Activated CD4-positive, alpha-beta T cell treated with anti-CD3 and anti-CD28 coated beads for 1 hour (primary cell): ENCODE results near the gene AKR1C4.
"Not testable (repeated sequence)": the region's sequence is repeated elsewhere in the genome, so short reads cannot be mapped to it uniquely, and the experiment has no call there.

Source experiments
- DNase-seq: peaks from one replicate; pipeline ENCODE4 v3.0.0-alpha.2; 2020

Gene AKR1C4

DNA sequence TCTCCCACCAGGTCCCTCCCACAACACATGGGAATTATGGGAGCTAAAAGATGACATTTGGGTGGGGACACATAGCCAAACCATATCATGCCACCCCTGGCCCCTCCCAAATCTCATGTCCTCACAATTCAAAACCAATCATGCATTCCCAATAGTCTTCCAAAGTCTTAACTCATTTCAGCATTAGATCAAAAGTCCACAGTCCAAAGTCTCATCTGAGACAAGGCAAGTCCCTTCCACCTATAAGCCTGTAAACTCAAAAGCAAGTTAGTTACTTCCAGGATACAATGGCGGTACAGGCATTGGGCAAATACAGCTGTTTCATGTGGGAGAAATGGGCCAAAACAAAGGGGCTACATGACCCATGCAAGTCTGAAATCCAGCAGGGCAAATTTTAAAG lies 13.1 kb downstream of the AKR1C4 start:
- DNase-seq = not testable (repeated sequence)

DNA sequence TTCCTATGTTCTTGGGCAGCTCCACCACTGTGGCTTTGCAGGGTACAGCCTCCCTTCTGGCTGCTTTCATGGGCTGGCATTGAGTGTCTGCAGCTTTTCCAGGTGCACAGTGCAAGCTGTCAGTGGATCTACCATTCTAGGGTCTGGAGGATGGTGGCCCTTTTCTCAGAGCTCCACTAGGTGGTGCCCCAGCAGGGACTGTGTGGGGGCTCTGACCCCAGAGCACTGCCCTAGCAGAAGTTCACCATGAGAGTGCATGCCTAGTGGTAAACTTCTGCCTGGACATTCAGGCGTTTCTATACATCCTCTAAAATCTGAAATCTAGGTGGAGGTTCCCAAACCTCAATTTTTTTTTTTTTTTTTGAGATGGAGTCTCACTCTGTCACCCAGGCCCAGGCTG lies 13.6 kb downstream of the AKR1C4 start:
- DNase-seq = not testable (repeated sequence)

DNA sequence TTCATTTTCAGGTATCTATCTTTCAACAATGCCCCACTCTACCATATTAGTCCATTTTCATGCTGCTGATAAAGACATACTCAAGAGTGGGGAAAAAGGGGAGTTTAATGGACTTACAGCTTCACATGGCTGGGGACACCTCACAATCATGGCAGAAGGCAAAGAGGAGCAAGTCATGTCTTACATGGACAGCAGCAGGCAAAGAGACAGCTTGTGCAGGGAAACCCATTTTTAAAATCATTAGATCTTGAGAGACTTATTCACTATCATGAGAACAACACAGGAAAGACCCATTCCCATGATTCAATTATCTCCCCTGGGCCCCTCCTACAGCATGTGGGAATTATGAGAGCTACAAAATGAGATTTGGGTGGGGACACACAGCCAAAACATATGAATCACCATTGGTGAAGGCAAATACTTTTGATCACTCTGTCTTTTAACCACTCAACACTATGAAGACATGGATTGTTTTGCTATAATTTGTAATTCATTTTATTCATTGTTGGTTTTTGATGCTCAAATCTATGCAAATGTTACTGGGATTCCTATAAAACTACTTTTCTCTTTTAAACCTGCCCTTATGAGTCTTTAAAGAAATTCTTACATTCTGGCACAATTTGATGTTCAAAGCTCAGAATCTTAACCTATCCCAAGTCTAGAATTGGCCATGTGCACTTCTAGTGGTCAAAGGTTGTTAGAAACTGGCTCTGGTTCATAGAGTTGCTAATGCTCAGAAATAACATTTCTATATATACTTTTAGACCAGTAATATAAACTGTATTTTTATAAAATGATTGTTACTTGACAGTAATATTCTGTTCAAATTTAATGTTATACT lies 15.3 kb downstream of the AKR1C4 start:
- DNase-seq = no peak

DNA sequence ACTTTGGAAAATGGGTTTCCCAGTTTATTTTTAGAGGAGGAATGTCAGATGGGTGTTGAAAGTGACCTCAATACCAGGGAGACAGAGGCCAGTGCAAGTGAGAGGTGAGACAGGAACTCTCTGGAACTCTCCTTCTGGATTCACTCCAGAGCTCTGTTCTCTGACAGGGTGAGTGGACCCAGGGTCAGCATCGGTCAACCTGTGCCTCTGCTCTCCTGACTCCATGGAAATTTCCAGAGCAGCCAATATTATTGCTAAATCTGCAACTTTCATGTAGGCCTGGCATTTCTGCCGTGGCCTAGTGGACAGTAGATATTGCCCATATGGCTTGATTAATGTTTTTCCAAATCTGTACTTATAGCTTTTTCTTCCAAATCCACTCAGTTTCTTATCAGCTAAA lies 20.2 kb downstream of the AKR1C4 start:
- no peak for DNase-seq

DNA sequence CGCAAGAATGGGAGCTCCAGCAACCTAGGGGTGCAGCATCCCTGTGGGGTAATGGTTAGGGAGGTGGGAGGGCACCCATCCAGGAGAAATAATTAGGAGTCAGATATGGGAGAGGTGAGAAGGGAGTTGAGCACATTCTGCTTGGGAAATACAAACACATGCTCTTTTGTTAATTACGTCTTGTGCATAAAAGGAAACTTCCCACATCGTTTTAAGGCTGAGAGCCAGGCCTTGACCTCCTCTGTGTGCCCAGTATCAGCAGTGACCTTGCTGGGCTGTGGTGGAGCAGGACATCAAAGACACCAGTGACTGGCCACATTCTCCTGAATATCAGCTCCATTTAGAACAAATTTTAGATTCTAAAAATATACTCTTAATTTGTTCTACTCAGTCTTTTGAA lies 22.6 kb downstream of the AKR1C4 start:
- no peak for DNase-seq

DNA sequence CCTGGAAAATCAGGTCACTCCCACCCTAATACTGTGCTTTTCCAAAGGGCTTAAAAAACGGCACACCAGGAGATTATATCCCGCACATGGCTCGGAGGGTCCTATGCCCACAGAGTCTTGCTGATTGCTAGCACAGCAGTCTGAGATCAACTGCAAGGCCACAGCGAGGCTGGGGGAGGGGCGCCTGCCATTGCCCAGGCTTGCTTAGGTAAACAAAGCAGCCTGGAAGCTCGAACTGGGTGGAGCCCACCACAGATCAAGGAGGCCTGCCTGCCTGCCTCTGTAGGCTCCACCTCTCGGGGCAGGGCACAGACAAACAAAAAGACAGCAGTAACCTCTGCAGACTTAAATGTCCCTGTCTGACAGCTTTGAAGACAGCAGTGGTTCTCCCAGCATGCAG lies 26.3 kb downstream of the AKR1C4 start:
- not testable (repeated sequence) for DNase-seq

DNA sequence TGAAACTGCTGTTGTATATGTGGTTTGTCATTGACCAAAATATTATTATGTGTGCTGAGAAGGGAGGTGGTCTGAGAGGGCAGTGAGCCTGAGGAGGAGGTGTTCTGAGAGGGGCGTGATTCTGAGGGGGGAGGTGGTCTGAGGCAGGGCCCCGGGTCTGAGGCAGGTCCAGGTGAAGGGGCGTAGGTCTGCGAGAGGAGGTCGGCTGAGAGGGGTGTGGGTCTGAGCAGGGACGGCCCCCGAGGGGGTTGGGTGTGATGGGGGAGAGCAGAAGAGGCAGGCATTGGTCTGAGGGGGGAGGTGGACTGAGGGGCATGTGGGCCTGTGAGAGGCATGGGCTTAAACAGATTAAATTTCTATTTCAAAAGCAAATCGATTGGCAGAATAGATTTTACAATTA lies 32.4 kb downstream of the AKR1C4 start:
- no peak for DNase-seq

DNA sequence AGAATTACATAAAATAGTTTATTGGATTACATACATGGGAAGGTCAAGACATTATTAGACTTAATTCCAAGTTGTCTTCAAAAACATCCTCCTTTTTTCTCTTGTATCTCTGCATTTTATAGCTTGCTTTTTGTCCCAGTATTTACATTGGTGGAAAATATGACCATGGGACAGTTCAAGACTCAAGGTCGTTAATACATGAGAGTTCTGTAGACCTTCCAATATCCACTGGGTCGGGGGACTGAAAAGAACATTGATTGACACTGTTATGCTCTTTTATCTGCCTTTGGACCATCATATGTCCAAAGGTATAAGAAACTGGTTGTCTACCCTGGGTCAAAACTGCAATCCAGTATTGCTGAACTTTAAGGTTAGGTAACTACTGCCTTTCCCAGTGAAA lies 36.7 kb downstream of the AKR1C4 start:
- DNase-seq = no peak

DNA sequence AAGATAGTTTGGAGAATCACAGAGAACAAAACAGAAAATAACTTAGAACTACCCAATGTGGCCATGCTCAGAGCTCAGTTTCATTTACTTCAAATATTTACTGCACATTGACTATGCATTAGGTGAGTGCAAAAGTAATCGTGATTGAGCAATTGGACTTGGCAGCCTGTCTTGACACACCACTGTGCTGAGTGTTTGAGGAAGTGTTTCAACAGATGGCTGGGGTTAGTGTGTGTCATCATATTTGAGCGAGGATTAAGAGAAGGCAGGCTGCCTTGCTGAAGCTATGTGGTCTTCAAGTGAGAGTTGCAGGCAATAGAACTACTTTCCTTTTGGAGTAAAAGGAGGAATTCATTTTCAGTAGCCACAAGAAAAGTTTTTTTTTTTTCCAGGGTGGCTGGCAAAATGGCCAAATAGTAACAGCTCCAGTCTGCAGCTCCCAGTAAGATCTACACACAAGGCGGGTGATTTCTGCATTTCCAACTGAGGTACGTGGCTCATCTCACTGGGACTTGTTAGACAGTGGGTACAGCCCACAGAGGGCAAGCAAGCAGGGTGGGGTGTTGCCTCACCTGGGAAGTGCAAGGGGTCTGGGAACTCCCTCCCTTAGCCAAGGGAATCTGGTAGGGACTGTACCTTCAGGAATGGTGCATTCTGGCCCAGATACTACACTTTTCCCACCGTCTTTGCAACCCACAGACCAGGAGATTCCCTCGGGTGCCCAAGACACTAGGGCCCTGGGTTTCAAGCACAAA lies 37.6 kb downstream of the AKR1C4 start:
- no peak for DNase-seq

DNA sequence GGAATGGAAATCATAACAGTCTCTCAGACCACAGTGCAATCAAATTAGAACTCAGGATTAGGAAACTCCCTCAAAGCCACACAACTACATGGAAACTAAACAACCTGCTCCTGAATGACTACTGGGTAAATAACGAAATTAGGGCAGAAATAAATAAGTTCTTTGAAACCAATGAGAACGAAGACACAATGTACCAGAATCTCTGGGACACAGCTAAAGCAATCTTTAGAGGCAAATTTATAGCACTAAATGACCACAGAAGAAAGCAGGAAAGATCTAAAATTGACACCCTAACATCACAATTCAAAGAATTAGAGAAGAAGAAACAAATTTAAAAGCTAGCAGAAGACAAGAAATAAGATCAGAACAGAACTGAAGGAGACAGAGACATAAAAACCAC lies 40.9 kb downstream of the AKR1C4 start:
- not testable (repeated sequence) for DNase-seq

DNA sequence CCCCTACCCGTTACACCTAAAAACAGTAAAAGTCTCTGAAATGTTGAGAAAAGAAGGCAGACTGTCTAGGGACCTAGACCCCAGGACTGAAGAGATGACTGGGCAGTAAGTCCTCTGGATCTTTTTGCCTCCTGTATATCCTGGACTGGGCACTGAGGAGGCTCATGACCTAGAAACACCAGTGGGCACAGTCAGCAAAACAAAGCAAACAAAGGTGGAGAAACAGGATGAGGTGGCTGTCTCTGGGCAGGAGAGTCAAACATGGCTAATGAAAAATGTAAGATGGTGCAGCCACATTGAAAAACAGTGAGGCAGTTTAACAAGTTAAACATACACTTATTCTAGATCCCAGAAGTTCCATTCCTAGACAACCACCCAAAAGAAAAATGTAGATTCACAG lies 45.9 kb downstream of the AKR1C4 start:
- DNase-seq = no peak

DNA sequence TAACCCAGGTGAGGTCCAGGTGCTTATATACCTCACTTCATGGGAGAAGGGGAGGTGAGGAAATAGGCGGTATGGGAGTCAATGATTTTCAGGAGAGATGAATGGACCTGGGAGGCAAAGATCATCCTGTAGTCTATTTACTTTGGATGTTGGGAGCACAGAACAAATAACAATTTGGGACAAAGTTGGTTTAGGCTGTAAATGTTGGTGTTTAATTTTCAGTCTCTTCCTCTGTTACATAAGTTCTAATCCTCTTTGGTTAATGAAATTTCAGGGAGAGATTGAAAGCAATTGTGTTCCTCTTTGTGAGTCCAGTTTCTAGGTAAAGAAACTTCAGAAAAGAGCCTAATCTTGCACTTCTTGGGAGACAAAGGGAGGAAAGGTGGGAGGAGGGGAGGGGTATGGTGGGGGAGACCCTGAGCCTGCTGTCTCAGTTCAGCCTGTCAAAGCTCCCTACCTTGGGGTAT lies 46.9 kb downstream of the AKR1C4 start:
- no peak for DNase-seq

DNA sequence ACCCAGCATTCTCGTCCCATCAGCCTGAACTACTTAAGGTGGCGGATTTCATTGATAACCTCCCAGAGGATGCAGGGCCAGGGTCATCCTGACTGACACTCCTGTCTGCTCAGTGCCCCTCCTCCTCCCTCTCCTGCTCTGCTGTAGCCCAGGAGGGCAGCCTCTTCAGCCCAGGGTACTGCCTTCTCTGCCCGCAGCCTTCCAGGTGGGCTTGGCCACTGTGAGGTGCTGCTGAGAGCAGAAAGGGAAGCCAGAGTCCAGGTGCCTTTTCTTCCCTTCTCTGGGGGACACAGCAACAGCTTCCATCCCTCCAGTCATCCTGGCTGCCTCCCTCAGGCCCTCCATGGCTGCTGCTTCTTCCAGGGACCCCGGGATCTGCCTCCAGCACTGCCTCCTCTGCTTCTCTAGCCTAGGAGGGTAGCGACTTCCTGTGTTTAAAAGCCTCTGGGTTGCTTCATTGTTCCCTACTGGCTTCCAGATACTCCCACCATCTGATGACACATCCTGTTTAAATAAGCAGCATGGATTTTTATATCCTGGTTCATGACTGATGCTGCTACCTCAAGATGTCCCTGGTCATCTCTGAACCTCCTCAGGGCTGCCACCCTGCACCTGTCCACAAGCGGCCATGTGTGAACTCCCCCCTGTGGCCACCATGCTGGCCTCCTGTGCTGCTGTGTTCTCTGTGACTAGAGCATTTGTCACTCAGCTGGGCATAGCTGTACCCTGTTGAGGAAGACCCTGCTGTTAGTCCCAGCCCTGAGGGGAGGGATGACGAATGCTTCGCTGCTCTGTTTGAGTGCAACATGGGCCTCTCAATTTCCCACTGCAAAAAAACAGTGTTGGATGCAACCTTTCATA lies 55.8 kb downstream of the AKR1C4 start:
- no peak for DNase-seq

DNA sequence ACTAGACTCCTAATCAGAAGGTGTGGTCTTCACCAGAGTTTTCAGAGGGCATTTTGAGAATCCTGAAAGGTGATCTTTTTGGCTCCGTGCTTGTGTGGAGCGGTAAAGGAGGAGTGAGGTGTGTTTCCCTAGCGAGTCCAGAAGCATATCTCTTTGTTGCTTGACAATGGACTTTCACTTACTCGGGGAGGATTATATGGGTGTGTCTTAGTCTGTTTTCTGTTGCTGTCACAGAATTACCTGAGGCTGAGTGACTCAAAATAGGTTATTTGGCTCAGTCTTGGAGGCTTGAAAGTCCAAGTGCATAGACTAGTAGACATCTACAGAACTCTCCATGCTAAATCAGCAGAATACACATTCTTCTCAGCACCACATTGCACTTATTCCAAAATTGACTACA lies 57.9 kb downstream of the AKR1C4 start:
- no peak for DNase-seq

DNA sequence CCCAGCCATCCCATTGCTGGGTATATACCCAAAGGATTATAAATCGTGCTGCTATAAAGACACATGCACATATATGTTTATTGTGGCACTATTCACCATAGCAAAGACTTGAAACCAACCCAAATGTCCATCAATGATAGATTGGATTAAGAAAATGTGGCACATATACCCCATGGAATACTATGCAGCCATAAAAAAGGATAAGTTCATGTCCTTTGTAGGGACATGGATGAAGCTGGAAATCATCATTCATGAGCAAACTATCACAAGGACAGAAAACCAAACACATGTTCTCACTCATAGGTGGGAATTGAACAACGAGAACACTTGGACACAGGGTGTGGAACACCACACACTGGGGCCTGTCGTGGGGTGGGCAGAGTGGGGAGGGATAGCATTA lies 61.1 kb downstream of the AKR1C4 start:
- DNase-seq = not testable (repeated sequence)

DNA sequence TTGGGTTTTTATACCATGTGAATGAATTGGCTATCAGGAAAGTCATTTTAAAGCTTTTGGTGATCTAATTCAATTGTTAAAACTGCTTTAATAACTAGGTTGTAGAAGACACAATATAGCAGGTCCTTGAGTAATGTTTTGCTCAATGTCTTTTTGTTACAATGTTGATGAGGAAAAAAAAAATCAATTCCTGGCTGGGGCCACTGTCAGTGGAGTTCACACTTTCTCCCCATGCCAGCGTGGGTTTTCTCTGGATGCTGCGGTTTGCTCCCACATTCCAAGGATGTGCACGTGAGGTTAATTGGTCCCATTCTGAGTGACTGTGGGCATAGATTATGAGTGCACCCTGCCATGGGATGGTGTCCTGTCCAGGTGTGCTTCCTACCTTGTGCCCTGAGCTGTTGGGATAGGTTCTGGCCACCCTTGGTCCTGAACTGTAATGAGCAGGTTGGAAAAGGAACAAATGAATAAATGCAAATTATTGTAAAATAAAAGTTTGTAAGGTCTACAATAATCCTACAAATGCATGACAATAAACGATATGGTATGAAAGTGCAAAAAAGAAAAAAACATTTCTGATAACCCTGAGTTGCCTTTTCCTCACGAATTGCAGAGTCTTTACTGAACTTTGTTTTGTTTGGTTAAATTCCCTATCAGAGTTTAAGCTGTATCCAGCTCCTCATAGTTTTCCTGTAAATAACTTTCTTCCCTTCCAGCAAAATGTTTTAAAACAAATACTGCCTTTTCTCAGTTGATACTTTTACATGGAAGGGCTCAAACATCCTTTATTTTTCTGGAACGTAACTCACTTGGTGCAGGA lies 62.7 kb downstream of the AKR1C4 start:
- DNase-seq = no peak

DNA sequence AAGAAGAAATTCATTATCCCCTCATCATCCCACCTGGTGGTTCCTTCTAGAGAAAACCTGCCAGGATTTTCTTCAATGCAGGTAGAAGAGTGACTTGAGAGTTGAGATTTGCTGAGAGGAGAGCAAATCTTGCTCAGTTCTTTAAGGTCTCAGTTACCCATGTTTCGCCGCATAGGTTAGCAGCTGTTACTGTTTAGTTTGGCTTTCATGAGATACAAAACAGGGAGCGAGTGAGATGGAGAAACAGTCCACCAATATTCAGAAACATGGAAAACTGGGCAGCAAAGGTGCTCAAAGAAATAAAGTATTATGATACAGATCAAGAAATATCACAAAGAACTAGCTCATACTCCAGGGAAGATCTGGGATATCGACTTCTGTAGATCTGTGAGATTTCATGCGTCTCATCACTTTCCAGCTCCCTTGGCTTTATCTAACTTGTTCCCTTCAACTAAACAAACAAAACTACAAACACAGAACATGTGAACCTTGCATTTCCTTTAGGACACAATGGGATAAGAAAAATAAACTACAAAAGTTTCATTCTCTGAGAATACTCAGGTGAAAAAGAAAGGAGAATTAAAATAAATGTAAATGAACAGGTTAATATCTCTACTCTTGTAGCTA lies 63.4 kb downstream of the AKR1C4 start:
- no peak for DNase-seq

DNA sequence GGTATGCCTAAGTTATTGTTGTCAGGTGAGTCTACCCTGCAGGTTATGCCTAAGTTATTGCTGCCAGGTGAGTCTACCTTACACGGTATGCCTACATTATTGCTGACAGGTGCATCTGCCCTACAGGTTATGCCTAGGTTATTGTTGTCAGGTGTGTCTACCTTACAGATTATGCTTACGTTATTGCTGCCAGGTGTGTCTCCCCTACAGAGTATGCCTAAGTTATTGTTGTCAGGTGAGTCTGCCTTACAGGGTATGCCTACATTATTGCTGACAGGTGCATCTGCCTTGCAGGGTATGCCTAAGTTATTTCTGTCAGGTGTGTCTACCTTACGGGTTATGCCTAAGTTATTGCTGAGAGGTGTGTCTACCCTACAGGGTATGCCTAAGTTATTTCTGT lies 64.2 kb downstream of the AKR1C4 start:
- no peak for DNase-seq

DNA sequence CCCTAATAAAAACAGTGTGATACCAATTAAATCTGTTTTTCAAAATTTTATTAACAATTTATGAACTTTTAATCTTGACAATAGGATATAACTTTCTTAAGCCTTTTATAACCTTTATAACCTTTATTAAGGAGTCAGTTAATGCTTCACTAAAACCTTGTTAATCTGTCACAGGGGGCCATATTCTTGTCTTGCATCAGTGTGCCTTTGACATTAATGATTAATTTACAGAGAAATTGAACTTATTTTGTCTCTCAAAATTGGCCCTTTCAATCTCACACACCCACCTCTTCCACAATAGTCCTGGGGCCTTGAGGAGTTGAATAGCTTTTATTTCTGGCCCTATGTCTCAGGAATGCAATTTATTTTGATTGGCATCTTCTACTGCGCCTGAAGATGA lies 68.5 kb downstream of the AKR1C4 start:
- no peak for DNase-seq

DNA sequence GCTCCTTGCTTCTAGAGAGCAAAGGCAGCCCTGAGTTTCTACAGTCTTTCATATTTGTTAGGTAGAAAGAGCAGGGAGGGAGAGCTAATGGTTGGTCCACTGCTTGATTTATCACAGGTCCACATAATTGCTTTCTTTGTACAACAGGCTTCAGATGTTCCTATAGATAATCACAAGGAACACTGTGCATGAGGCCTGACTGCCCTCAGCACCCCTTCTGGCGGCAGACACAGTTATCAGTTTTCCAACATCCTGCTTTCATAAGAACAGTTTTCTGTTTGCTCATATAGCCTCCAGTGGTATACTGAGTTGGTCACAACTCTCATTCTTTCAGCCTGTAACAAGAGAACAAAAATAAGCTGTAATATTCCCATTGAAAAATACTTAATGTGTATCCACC lies 69.7 kb downstream of the AKR1C4 start:
- DNase-seq = no peak

DNA sequence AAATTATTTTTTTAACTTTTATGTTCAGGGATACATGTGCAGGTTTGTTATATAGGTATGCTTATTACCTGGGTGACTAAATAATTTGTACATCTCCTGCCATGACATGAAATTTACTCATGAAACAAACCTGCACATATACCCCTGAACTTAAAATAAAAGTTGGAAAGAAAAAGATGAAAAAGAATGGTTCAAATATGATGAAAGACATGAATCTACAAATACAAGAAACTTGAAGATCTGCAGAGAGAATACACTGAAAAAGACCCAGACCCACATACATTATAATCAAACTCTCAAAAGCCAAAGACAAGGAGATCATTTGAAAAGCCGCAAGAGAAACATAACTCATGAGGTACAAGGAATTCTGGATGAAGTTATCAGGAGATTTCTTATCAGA lies 70.2 kb downstream of the AKR1C4 start:
- no peak for DNase-seq

DNA sequence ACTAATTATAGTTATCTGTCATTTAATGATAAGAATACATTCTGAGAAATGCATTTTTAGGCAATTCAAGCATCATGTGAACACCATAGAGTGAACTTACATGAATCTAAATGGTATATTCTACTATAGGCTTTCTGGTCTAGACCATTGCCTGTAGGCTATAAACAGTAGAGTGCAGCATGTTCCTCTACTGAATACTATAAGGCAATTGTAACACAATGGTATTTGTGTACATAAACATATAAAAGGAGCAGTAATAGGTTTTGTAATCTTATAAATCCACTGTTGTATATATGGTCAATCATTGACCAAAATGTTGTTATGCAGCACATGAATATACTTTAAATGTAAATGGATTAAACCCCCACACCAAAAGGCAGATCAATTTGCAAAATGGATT lies 71.6 kb downstream of the AKR1C4 start:
- DNase-seq = no peak
